H1 (cell line): ENCODE results near the gene PIP5K1B. TPM values are rescaled to one million over a fixed set of nuclear protein-coding genes. Genes with fewer than 3 reads are reported as not detected.

Experiments used
- SRF ChIP-seq: IDR thresholded peaks from 2 replicates; pipeline ENCODE4 v1.6.1; 2011; ENCODE audit warnings: mild to moderate bottlenecking, low read depth, low read length, moderate library complexity
- TAF1 ChIP-seq: IDR thresholded peaks from 2 replicates; pipeline ENCODE4 v1.6.1; 2011; ENCODE audit warnings: mild to moderate bottlenecking, low read depth, low read length
- polyA plus RNA-seq, 7 experiments: library from polyadenylated mRNA; depleted of rRNA in 3 of 7; stranded (reverse) in 5 of 7; unstranded in 2 of 7; fragments of >200 nt in 5 of 7; fragments of 200-250 nt in 2 of 7; gene quantifications; 1 replicate in 5 of 7; 2 replicates in 1 of 7; 4 replicates in 1 of 7; pipeline versions ENCODE4 v1.2.1 to v1.2.3, GENCODE V29; 2011 to 2013; ENCODE audit warnings: missing spikeins in 2 of 7, mixed read lengths in 2 of 7
- total RNA-seq: library from RNA; stranded (reverse); fragmentation: NEBNext Ultra II Directional; extraction: Animal tissue kit (Norgen Biotek cat#: 25700); gene quantifications from 2 replicates; pipeline ENCODE4 v1.2.1, GENCODE V29; 2021
- TF ChIP-seq, protein P1 (sequence below): IDR thresholded peaks from 2 replicates; pipeline ENCODE4 v1.6.1; 2011; ENCODE audit warnings: low read length, improper control_type of control experiment

The PIP5K1B gene
- total and polyA plus RNA-seq, 2 of the 8 experiments (the other 6 are each of a cell fraction or from before 2014, with no cell fraction given): 4.7 to 7.7 TPM

DNA sequence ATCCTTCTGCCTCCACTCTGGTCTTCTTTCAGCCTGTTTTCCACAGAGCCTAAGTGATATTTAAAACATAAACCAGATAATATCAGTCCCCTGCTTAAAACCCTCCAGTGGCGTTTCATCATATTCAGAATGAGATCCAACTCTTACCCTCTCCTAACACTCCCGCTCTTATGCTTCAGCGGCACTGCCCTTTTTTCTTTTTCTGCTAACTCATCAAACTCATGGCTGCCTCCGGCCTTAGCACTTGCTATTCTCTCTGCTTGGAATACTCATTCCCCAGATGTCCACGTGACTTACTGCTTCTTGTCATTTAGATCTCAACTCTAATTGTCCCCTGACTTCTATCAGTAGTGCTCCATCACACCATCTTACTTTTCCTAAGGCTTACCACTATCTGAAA, 73.6 kb downstream of the PIP5K1B start (continued):
- TF ChIP-seq, protein P1, sequence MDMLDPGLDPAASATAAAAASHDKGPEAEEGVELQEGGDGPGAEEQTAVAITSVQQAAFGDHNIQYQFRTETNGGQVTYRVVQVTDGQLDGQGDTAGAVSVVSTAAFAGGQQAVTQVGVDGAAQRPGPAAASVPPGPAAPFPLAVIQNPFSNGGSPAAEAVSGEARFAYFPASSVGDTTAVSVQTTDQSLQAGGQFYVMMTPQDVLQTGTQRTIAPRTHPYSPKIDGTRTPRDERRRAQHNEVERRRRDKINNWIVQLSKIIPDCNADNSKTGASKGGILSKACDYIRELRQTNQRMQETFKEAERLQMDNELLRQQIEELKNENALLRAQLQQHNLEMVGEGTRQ: no peak
- no peak for TF ChIP-seq SRF
- no peak for TF ChIP-seq TAF1
